Endothelial cell (in vitro differentiated cells): ENCODE data around the gene ELK3. TPM values are rescaled to one million over a fixed set of nuclear protein-coding genes. Genes with fewer than 3 reads are reported as not detected.

Experiments used
- DNase-seq: peaks from one replicate; pipeline ENCODE4 v3.0.0; 2021; ENCODE audit warnings: low spot score
- H3K27ac Mint-ChIP-seq: one replicate; pipeline ENCODE4 v1.8.0; 2021; ENCODE audit warnings: mixed read lengths, inconsistent platforms; ENCODE audit not compliant: unreplicated experiment
- H3K27me3 Mint-ChIP-seq: one replicate; pipeline ENCODE4 v1.8.0; 2021; ENCODE audit warnings: mild to moderate bottlenecking, moderate library complexity, mixed read lengths, inconsistent platforms; ENCODE audit not compliant: unreplicated experiment
- H3K36me3 Mint-ChIP-seq: one replicate; pipeline ENCODE4 v1.8.0; 2021; ENCODE audit warnings: mild to moderate bottlenecking, low read depth, mixed read lengths, inconsistent platforms; ENCODE audit not compliant: unreplicated experiment
- H3K4me1 Mint-ChIP-seq: one replicate; pipeline ENCODE4 v1.8.0; 2021; ENCODE audit warnings: mild to moderate bottlenecking, mixed read lengths, inconsistent platforms; ENCODE audit not compliant: unreplicated experiment
- H3K4me3 Mint-ChIP-seq: one replicate; pipeline ENCODE4 v1.8.0; 2021; ENCODE audit warnings: mild to moderate bottlenecking, mixed read lengths, inconsistent platforms; ENCODE audit not compliant: unreplicated experiment
- H3K9me3 Mint-ChIP-seq: one replicate; pipeline ENCODE4 v1.8.0; 2021; ENCODE audit warnings: mixed read lengths, inconsistent platforms; ENCODE audit not compliant: unreplicated experiment
- CTCF ChIP-seq: fragments of 200-600 bp; sonication (generic); IDR thresholded peaks from one replicate; pipeline ENCODE4 v1.5.0; 2021; ENCODE audit warnings: antibody characterized with exemption; ENCODE audit not compliant: unreplicated experiment
- total RNA-seq: library from RNA; stranded (reverse); fragmentation: NEBNext Ultra II Directional; extraction: Animal tissue kit (Norgen Biotek cat#: 25700); gene quantifications from one replicate; pipeline ENCODE4 v1.2.1, GENCODE V29; 2021; ENCODE audit not compliant: unreplicated experiment

The ELK3 gene
- total RNA-seq, 1 donor from 2014 or later = 294 TPM

DNA sequence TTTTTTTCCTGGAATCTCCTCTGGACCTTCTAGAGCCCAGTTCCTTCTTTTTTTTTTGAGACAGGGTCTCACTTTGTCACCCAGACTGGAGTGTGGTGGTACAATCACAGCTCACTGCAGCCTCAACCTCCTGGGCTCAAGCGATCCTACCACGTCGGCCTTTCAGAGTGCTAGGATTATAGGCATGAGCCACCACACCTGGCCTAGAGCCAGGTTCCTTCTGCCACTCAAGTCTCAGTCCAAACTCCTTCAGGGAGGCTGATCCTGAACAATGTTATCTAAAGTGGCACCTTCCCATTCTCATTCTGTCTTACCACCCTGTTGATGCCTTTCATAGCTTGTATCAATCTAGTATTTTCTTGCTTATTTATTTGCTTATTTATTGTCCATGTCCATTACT is 22.3 kb upstream of the ELK3 start:
- no peak overlapping the region for H3K4me3 Mint-ChIP-seq
- H3K9me3 Mint-ChIP-seq = no peaks in the 10 kb centered on the region
- peak overlapping the region; percentile 36 for H3K27ac Mint-ChIP-seq
- H3K36me3 Mint-ChIP-seq = peaks cover 3% of the 10 kb centered on the region
- no peak for TF ChIP-seq CTCF
- peaks cover 6% of the 10 kb centered on the region for H3K27me3 Mint-ChIP-seq
- DNase-seq = no peak
- H3K4me1 Mint-ChIP-seq = peaks cover 49% of the 10 kb centered on the region

- DNase-seq = no peak
- no peak for TF ChIP-seq CTCF
- H3K9me3 Mint-ChIP-seq = no peaks in the 10 kb centered on the region
- H3K27ac Mint-ChIP-seq = no peak overlapping the region
- H3K27me3 Mint-ChIP-seq = peaks cover 6% of the 10 kb centered on the region
- peaks cover 42% of the 10 kb centered on the region for H3K4me1 Mint-ChIP-seq
- H3K36me3 Mint-ChIP-seq = peaks cover 3% of the 10 kb centered on the region
- no peak overlapping the region for H3K4me3 Mint-ChIP-seq
These were observed 21.2 kb upstream of the ELK3 start for GRCh38 chr12:96172981-96173380.

DNA sequence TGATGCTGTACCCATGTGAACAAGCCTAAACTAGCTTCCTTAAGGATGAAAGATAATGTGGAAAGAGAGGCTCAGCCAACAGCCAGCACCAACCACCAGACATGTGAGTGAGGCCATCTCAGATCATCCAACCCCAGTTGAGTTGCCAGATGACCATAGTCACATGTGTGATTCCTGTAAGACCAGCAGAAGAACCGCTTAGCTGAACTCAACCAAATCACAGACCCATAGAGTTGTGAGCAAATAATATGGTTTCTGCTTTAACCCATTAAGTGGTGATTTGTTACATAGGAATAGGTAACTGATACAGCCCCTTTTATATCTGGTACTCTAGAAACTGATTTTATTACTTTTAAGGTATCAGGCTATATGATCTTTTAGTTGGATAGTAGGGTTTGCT is 17.6 kb upstream of the ELK3 start:
- H3K4me1 Mint-ChIP-seq = peaks cover 17% of the 10 kb centered on the region
- peaks cover 5% of the 10 kb centered on the region for H3K36me3 Mint-ChIP-seq
- H3K27me3 Mint-ChIP-seq = peaks cover 8% of the 10 kb centered on the region
- no peak overlapping the region for H3K27ac Mint-ChIP-seq
- no peak overlapping the region for H3K4me3 Mint-ChIP-seq
- H3K9me3 Mint-ChIP-seq = no peaks in the 10 kb centered on the region
- no peak for DNase-seq
- no peak for TF ChIP-seq CTCF

- H3K4me3 Mint-ChIP-seq = no peak overlapping the region
- H3K4me1 Mint-ChIP-seq = peaks cover 13% of the 10 kb centered on the region
- DNase-seq = no peak
- TF ChIP-seq CTCF = no peak
- H3K36me3 Mint-ChIP-seq = peaks cover 5% of the 10 kb centered on the region
- H3K27me3 Mint-ChIP-seq = peaks cover 8% of the 10 kb centered on the region
- H3K27ac Mint-ChIP-seq = no peak overlapping the region
- H3K9me3 Mint-ChIP-seq = no peaks in the 10 kb centered on the region
These were observed 17.2 kb upstream of the ELK3 start for GRCh38 chr12:96177013-96177412.

DNA sequence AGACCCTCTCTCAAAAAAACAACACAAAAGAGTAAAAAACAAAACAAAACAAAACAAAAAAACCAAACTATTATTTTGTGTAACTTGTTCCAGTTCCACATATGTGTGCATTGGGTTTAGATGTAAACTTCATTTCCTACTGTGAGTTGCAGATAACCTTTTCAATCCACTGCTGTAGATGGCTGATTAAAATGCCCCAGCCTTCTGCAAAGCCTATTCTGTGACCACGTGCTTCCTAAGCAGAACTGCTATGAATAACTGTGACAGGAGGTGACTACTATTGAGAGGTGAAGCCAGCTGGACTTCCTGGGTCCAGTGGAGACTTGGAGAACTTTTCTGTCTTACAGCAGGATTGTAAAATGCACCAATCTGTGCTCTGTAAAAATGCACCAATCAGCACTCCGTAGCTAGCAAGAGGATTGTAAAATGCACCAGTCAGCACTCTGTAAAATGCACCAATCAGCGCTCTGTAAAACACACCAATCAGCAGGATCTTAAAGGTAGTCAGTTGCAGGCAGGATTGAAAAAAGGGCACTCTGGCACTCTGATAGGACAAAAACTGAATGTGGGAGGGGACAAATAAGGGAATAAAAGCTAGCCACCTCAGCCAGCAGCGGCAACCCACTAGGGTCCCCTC is 10.3 kb upstream of the ELK3 start:
- no peak for DNase-seq
- peaks cover 5% of the 10 kb centered on the region for H3K27me3 Mint-ChIP-seq

More for the DNA sequence above, 10.3 kb upstream of the ELK3 start:
- Mint-ChIP-seq H3K4me1 (peaks cover 33% of the 10 kb centered on the region), H3K4me3 (no peak overlapping the region), H3K9me3 (no peaks in the 10 kb centered on the region), H3K36me3 (peaks cover 5% of the 10 kb centered on the region), H3K27ac (no peak overlapping the region)
- no peak for TF ChIP-seq CTCF
